ENCODE measurements around the gene TMCC2.
"Not testable (repeated sequence)": the region's sequence is repeated elsewhere in the genome, so short reads cannot be mapped to it uniquely, and the experiment has no call there.

TMCC2 gene

DNA sequence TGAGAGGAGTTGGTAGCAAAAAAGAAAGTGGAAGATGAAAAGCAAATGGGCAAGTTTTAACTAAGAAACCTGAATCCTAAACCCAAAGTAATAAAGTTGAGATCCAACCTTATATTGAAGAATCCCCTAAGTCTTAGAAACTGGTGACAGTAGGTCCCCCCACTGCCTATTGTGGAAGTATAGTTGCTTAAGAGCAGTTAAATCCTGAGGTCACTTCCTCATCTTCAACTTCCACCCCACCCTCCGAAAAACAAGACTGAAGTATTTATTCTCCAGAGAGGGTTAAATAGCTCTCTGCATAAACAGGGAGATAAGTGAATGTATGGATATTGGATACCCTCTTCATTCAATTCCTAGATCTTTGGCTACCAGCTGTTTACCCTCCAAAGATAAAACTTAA lies 13.0 kb upstream of the TMCC2 start:
- no peak for DNase-seq

- no peak for DNase-seq
These were observed 11.2 kb upstream of the TMCC2 start for GRCh38 chr1:205216588-205216987.

DNA sequence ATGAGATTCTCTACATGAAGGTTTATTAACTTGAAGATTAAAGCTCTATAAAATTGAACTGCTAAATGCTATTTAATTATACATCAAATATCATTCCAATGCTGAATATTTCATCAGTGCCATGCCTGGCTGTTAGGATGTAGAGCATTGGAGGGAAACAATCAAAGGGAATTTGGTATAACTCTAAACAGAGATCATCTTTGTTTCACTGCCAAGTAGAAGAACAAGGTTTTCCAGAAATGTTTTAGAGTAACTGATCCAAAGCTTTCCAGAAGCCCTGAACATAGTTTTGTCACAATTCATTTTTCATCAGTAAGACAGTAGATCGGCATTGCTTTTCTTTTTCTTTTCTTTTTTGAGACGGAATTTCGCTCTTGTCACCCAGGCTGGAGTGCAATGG lies 10.3 kb upstream of the TMCC2 start:
- no peak for DNase-seq

DNA sequence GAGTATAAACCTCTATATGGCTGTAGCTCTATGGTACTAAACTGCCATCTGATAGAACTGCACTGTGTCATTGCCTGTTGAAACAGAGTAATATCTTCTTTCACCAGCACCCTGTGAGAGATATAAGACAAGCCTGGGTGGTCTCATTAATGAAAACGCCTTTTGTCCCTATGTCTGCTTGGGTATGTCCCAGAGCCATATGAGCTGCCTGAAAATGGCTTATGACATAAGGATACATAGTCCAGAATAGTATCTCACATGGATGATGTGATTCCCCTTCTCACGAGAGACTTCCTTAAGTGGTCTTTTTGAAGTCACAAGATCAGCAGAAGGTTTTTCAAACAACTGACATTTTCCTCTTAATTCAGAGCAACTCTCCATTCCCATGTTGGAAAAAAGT lies 7.3 kb upstream of the TMCC2 start:
- DNase-seq: no peak

DNA sequence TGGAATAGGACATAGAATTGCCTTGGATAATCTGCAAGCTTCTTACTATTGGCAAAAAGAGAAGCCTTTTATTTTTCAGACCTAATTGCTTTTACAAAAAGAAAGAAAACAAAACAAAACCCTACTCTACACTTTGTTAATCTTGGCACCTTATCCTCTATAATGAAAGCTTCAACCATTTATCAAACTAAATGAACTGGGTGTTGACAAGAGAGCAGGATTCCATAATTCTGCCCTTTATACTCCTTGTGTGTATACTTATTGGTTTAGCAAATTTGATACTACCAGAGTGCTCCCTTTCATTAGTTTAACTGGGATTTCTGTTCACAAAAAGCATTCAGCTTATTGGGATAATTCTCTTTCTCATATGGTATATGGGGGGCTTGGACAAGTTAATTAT lies 3.0 kb upstream of the TMCC2 start:
- no peak for DNase-seq

DNA sequence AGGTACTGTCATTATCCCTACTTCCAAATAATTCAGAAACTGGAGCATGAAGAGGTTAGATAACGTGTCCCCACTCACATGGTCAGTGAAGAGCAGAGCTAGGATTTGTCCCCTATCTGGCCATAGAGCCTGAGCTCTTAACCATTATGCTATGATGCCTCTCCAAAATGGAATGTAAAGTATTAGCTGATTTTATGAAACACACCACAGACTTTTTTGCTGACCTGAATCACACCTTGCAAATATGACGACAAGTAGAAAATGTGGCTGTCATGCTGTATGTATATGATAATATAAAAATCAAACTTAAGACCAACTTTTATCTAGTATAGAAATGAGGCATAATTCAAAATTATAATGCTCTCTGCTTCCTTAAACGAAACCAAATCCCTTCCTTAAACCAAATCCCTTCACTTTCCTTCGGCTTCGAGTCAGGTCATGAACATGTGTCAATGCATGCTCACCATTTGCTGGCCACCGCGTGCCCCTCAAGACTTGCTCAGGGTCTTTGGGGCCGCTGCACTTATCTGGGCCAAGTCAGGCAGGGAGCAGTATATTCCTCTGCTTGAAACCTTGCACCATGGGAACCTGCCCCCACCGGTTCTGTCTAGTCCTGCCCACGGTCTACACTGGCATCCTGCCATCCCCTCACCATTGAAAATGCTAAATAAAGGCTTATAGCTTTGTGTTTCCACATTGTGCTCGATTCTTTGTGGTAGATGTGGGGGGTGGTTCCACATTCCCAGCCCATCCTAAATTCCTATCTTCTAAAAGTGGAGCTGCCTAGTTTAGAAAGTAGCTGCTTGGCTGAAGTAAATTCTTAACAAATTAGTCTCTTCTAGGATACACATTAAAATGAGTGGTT lies 1.6 kb upstream of the TMCC2 start:
- no peak for DNase-seq

GRCh38 chr1:205226868-205227583 lies 720 bp upstream of the TMCC2 start:
- DNase-seq: no peak

GRCh38 chr1:205228093-205228521 lies 361 bp downstream of the TMCC2 start:
- no peak for DNase-seq

DNA sequence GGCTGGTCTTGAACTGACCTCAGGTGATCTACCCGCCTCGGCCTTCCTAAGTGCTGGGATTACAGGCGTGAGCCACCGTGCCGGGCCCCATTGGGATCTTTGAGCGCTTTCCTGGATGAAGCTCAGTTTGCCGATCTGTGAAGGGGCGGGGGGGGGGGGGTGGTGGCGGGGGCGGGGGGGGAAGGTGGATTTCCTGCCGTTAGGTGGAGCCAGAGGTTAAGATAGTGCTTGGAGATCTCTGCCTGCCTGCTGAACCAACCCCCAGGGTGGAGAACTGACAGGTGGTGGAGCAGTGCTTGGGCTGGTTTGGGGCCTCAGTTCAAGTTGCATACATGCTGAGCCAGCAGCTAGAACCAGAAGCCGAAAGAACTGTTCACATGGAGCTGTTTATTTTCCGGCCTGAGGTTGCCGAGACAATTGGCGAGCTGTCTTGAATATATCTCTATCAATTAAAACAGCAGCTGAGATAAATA lies 1.7 kb downstream of the TMCC2 start:
- peak; percentile 65 for DNase-seq

DNA sequence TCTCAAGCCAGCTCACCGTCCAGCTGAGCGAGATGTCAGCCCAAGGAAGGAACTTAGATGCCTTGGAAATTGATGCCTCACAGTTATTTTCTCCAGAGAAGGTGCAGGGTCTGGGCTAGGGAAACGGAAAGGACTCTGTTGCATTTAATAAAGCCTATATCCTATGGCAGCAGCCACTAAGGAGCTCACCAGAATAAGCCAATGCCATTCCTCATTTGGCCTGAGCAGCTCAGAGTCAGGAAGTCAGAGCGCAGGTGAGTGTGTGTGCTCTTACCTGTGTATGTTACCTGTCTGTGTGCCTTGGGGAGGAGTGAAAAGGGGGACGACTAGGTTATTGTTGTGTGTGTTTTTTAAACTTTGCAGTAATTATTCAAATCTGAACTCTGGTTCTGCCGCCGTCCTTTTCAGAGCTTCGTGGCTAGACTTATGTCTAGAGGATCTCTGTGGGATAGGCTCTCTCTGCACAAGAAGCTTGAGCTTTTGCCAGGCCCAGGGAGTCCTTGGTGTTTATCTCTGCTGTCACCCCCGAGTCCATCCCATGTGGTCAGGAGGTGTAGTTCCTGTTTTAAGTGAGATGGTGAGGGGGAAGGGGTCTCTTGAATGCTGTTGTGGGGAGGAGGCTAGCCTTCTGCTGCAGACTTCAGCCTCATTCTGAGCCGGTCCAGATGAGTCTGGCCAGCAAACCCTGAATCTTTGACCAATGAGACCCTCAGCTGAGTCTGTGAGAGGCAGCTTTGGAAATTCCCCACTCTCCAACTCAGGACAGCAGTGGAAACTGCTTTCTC lies 2.4 kb downstream of the TMCC2 start:
- no peak for DNase-seq

DNA sequence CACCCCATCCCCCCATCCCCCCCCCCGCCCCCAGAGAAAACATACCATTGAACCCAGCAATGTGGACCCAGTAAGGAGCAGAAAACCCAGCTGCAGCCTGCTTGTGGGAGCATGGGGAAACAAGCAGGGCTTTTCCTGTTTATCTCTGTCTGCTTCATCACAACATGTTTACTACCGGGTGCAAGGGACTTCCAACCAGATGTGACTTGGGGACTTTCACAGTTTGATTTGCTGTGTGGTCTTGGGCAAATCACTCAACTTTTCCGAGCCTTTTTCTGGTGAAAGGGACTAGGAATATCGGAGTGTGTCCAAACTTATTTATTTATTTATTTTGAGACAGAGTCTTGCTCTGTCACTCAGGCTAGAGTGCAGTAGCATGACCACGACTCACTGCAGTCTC lies 3.2 kb downstream of the TMCC2 start:
- DNase-seq: no peak

DNA sequence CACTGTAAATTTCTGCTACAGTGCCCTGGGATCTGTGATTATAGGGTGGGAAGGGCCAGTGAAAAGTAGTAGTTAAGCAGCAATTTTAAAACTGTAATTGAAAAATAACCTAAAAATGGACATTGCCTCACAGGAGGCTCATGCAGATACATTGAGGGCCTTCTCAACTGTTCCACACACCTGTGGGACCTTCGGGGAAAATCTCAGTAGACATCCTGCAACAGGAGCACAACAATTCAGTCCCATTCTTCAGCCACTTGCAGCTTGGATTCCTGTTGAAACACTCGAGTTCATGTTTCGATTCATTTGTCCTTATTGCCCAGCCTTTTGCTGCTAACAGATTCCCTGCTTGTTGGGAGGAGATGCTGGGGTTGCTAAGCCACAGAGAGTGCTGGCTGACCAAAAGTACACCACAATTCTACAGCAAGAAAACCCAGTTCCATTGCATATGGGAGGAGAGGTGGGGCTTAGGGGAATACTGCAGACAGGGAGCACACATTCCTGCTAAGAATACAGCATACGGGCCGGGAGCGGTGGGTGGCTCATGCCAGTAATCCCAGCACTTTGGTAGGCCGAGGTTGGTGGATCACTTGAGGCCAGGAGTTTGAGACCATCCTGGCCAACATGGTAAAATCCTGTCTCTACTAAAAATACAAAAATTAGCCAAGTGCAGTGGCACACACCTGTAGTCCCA lies 4.5 kb downstream of the TMCC2 start:
- DNase-seq: no peak

- no peak for DNase-seq
These were observed 5.2 kb downstream of the TMCC2 start for GRCh38 chr1:205232945-205233397.

DNA sequence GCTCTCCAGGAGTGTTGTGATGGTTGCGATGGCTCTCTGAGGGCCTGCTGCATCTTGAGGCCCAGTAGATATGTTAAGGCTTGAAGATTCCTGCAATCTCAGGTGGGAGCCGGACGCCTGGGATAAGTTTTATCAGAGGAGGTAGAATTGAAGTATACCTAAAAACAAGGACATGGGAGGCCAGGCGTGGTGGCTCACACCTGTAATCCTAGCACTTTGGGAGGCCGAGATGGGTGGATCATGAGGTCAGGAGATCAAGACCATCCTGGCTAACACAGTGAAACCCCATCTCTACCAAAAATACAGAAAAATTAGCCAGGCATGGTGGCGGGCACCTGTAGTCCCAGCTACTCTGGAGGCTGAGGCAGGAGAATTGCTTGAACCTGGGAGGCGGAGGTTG lies 6.2 kb downstream of the TMCC2 start:
- not testable (repeated sequence) for DNase-seq

DNA sequence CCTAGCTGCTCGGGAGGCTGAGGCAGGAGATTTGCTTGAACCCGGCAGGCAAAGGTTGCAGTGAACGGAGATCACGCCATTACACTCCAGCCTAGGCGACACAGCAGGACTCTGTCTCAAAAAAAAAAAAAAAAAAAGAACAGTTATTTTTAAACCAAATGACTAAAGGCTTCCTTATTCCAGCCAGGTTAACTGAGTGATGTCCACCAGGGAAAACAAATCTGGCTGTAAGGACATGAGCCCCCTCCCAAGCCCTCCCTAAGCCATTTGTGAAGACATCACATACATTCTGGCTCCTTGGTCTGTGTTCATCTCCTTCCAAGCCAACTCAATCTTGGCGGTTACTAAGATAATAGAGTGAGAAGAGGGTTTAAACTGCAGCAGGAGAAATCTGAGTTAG lies 8.2 kb downstream of the TMCC2 start:
- DNase-seq: no peak

- DNase-seq: no peak
These were observed 8.8 kb downstream of the TMCC2 start for GRCh38 chr1:205236526-205236925.

DNA sequence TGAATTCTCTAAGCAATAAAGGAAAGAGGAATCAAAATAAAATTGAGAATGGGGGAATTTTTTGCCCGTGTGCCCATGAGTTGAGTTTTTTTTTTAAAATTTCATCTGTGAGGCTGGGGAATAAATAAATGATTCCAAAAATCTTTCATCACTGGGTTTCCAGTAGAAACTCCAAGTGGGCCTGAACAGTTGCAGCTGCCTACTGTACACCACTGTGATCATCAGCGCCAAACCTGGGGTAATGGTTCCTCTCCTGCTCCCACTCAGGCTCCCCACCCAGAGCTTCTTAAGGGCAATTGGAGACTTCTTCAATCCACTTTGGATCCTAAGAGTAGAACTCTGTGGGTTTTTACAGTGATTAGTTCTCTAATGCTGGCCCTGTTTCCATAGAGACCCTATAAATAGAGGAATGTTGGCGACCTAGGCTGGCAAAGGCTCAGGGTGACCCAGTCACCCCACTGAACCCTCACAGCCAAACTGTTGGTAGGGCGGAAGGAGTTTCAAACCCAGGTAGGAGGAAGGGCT lies 9.3 kb downstream of the TMCC2 start:
- no peak for DNase-seq

DNA sequence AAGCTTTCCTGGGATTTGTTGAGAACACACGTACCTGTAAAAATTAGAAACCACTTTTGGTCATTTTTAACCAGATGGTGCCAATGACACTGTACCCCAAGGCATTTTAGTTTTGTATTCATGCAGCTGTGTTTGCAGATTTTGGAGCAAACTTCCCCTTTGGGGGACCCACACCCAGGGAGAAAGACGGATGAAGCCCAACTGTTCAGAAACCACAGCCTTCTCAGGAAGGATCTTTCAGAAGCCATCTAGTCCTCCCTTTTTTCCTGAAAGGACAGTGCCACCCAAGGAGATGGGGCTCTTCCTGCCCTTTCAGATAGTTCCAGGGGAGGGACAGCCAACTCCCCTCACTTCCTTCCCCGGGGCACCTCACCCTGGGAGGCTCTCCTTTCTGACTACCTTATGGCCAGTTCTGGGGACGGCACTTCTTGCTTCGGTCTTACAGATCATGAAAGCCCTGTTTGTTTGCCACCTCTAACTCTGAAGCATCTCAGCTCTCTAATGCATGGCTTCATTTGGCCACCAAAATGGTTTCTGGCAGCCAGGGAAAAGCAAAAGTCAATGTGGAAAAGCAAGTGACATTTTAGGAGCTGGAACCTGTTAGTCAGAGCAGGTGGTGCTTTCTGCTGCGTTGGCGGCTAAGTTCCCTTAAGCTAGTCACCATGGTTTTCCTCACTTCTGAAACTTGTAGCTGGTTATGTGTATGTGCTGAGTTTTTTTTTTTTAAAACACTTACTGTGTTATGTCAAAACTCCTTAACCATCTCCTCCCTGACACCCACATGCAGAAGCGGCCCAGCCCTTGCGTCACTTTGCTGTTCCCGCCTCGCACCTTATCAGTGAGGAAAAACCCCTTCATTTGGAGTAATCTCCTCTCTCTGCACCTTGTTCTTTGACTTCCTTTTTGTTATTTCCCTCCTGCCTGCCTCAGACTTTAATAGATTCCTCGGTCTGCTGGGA lies 10.1 kb downstream of the TMCC2 start:
- DNase-seq: no peak

GRCh38 chr1:205239078-205239477 lies 11.3 kb downstream of the TMCC2 start:
- no peak for DNase-seq

DNA sequence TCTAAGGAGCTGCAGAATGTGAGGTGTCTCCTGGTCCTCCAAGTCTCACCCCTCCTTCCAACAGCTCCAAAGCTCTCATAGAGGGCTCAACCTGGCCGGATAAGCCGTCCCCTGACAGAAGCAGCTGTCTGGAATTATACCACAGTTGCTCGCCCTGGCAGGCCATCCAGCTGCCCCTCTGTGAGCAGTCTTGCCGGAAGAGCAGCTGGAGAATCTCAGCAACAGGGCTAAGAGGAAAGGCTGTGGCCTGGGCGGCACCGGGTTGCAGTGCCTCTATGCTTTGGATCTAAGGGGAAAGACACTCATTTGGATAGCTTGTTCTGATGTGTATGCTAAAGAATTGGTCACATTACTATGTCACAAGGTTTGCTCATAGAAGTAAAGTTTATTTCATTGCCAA lies 12.4 kb downstream of the TMCC2 start:
- DNase-seq: no peak

- DNase-seq: no peak
These were observed 12.8 kb downstream of the TMCC2 start for GRCh38 chr1:205240569-205240968.
